Lower leg skin (tissue), 4 donors: ENCODE data around the gene MORC1. TPM values are rescaled to one million over a fixed set of nuclear protein-coding genes. Genes with fewer than 3 reads are reported as not detected.

Source experiments
- DNase-seq, 2 donors: peaks; one replicate each; pipeline ENCODE4 v3.0.0-alpha.2; 2019; ENCODE audit warnings: low spot score in 2 of 2
- H3K4me3 ChIP-seq: fragments of 200-600 bp; sonication (generic); 2 replicates; pipeline ENCODE4 v1.5.1; 2017; ENCODE audit warnings: mild to moderate bottlenecking, low read depth; ENCODE audit not compliant: poor library complexity, severe bottlenecking
- CTCF ChIP-seq, 3 donors: fragments of 450-650 bp; IDR thresholded peaks; one replicate each; pipeline ENCODE4 v1.5.1; 2016; ENCODE audit warnings: antibody characterized with exemption in 3 of 3, mild to moderate bottlenecking in 3 of 3, moderate library complexity in 2 of 3
- POLR2A ChIP-seq, 2 donors: fragments of 450-650 bp; IDR thresholded peaks; one replicate each; pipeline ENCODE4 v1.6.1; 2016 to 2017; ENCODE audit warnings: antibody characterized with exemption in 2 of 2, mild to moderate bottlenecking in 1 of 2, moderate library complexity in 1 of 2
- WGBS, 2 donors: methylation state at CpG; one replicate each; pipeline ENCODE4 v1.1.5; 2018; 5-methylcytosine and 5-hydroxymethylcytosine counted together
- intact Hi-C: fragments of 100-400 bp; cut with DNase I; formaldehyde crosslinking; loops from one replicate; pipeline ENCODE4 v1.15.0; 2023; ENCODE audit warnings: low total_unique reads
- total RNA-seq, 4 donors: library from RNA; depleted of rRNA; stranded (reverse); fragments of >200 nt; gene quantifications; one replicate each; pipeline ENCODE4 v1.1.0, GENCODE V29; 2016

MORC1 gene
- total RNA-seq, 4 donors from 2014 or later: not detected

DNA sequence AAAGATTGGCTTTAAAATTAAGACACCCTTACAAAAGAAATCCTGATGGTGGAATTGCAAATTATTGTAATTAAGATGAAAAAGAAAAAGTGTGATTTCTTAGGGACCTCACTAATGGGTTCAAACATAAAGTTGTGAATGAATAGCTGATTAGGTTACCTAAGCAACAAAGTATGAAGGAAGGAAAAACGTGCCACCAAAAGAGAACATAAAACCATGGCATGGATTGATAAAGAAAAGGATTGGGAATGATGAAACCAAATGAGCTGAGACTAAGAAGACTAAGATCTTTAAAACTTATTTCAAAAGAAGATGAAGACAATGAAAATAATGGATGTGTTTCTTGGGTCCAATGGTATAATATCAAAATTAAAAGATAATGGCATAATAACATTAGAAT, 132.1 kb downstream of the MORC1 start:
- intact Hi-C loops: no loop called here

DNA sequence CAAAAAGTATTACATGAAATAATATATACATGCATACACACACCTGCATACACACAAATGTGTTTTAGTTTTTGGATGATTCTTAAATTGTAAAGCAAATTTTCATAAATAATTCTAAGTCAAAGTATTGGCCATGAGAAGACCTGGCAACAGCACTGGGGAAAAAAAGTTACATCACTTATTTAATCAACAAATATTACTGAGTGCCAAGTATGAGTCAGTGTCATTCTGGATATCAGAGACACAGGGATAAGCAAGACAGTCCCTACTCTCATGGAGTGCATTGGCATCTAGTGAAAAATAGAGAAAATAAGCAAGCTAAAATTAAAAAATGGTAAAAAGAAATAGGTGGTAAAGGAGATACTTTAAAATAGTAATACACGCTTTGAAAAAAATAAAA, 134.9 kb downstream of the MORC1 start:
- intact Hi-C loops: no loop called here
- WGBS, 2 donors: 91 to 97% methylated on average over 1 of the region's 1 CpG

More for the DNA sequence above, 132.1 kb downstream of the MORC1 start:
- TF ChIP-seq CTCF (IDR thresholded peaks at IDR 0.05) (no peak), POLR2A (IDR thresholded peaks at IDR 0.05) (no peak)
- WGBS, 2 donors: 0% methylated on average over 1 of the region's 1 CpG
- no peak overlapping the region for H3K4me3 ChIP-seq
- no peak for DNase-seq

GRCh38 chr3:108976058-108976457, 141.9 kb downstream of the MORC1 start:
- DNase-seq: no peak
- no peak overlapping the region for H3K4me3 ChIP-seq
- 68 to 81% methylated on average over 2 of the region's 2 CpGs for WGBS, 2 donors
- TF ChIP-seq POLR2A (IDR thresholded peaks at IDR 0.05) (no peak), CTCF (IDR thresholded peaks at IDR 0.05) (no peak)
- intact Hi-C loops: no loop called here

More for the DNA sequence above, 134.9 kb downstream of the MORC1 start:
- DNase-seq: no peak
- H3K4me3 ChIP-seq: no peak overlapping the region
- TF ChIP-seq POLR2A (IDR thresholded peaks at IDR 0.05): no peak
- TF ChIP-seq CTCF (IDR thresholded peaks at IDR 0.05): no peak

DNA sequence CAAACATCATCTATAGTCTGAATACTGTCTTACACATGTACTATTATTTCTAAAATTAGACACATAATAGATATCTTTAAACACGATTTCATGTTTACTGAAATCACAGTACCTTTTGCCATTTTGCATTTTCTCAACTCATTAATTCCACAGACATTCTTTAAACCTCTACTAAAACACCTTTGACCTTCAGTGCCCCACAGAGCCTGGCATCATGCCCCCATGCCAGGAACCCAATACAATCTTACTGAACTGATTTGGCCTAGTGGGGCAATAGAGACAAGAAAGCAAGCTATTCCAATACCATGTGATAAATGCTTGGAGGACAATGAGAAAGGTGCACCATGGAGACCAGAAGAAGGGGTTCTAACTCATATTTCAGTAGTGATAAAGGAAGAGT, 144.9 kb downstream of the MORC1 start:
- intact Hi-C loops: no loop called here
- DNase-seq: no peak
- H3K4me3 ChIP-seq: no peak overlapping the region
- 83 to 84% methylated on average over 1 of the region's 1 CpG for WGBS, 2 donors
- TF ChIP-seq CTCF (IDR thresholded peaks at IDR 0.05): no peak
- no peak for TF ChIP-seq POLR2A (IDR thresholded peaks at IDR 0.05)

DNA sequence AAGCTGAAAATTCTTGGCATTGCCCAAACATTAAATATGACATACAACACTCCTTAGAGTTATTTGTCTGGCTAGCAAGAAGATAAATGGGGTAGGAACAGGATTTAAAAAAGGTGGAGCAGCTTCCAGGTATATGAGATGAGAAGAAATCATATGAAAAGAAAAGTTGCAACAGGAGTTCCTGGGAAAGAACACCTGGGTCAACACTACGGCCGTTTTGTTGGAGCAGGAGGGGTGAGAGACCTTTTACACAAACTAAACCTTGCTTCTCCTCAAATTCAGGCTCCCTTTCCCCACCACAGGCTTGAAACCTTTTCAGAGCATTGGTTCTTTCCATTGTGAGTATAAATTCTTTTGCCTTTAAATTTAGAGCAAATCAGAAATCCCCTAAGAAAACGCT, 145.5 kb downstream of the MORC1 start:
- intact Hi-C loops: no loop called here
- WGBS, 2 donors: 70 to 73% methylated on average over 3 of the region's 3 CpGs
- TF ChIP-seq CTCF (IDR thresholded peaks at IDR 0.05): no peak
- TF ChIP-seq POLR2A (IDR thresholded peaks at IDR 0.05): no peak
- no peak overlapping the region for H3K4me3 ChIP-seq
- DNase-seq: no peak

GRCh38 chr3:108970561-108970960, 147.4 kb downstream of the MORC1 start:
- H3K4me3 ChIP-seq: no peak overlapping the region
- no peak for DNase-seq
- 31 to 38% methylated on average over 3 of the region's 3 CpGs for WGBS, 2 donors
- intact Hi-C loops: no loop called here
- TF ChIP-seq POLR2A (IDR thresholded peaks at IDR 0.05) (no peak), CTCF (IDR thresholded peaks at IDR 0.05) (no peak)
